ENCODE results near the gene TAPT1.

GRCh38 chr4:16238327-16238726, 12.1 kb upstream of the TAPT1 start:
- TF ChIP-seq, protein P1, sequence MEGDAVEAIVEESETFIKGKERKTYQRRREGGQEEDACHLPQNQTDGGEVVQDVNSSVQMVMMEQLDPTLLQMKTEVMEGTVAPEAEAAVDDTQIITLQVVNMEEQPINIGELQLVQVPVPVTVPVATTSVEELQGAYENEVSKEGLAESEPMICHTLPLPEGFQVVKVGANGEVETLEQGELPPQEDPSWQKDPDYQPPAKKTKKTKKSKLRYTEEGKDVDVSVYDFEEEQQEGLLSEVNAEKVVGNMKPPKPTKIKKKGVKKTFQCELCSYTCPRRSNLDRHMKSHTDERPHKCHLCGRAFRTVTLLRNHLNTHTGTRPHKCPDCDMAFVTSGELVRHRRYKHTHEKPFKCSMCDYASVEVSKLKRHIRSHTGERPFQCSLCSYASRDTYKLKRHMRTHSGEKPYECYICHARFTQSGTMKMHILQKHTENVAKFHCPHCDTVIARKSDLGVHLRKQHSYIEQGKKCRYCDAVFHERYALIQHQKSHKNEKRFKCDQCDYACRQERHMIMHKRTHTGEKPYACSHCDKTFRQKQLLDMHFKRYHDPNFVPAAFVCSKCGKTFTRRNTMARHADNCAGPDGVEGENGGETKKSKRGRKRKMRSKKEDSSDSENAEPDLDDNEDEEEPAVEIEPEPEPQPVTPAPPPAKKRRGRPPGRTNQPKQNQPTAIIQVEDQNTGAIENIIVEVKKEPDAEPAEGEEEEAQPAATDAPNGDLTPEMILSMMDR (conservative IDR thresholded peaks at IDR 0.05) = no peak
- TF ChIP-seq EZH2 (IDR thresholded peaks at IDR 0.05; ENCODE audit: low read depth) = no peak

Measured in PC-9 (cell line).